HepG2 (cell line): ENCODE data around the gene NOL4L. TPM values are rescaled to one million over a fixed set of nuclear protein-coding genes. Genes with fewer than 3 reads are reported as not detected.

Source experiments
- BCL3 ChIP-seq: sonication (generic); formaldehyde crosslinking; IDR thresholded peaks from 2 replicates; pipeline ENCODE4 v1.5.1; 2020; ENCODE audit warnings: mild to moderate bottlenecking, missing genetic modification reagents, moderate library complexity
- CHCHD3 ChIP-seq: sonication (generic); formaldehyde crosslinking; IDR thresholded peaks from 2 replicates; pipeline ENCODE4 v1.8.0; 2022; ENCODE audit warnings: mild to moderate bottlenecking, missing genetic modification reagents, moderate library complexity
- CREM ChIP-seq, 2 experiments: sonication (generic) in 1 of 2; formaldehyde crosslinking in 1 of 2; IDR thresholded peaks; 2 replicates each; pipeline versions ENCODE4 v1.4.0 to v1.6.1; 2016 to 2020; ENCODE audit warnings: antibody characterized with exemption in 1 of 2, mild to moderate bottlenecking in 1 of 2, missing genetic modification reagents in 1 of 2
- EED ChIP-seq: sonication (generic); formaldehyde crosslinking; IDR thresholded peaks from 2 replicates; pipeline ENCODE4 v1.5.0; 2020; ENCODE audit warnings: mild to moderate bottlenecking, missing genetic modification reagents
- FOXC1 ChIP-seq: sonication (generic); formaldehyde crosslinking; IDR thresholded peaks from 2 replicates; pipeline ENCODE4 v1.8.0; 2022; ENCODE audit warnings: mild to moderate bottlenecking, missing genetic modification reagents, borderline replicate concordance
- GPN1 ChIP-seq: sonication (generic); formaldehyde crosslinking; IDR thresholded peaks from 2 replicates; pipeline ENCODE4 v1.5.1; 2020; ENCODE audit warnings: missing genetic modification reagents, borderline replicate concordance
- HNF1A ChIP-seq, 2 experiments: sonication (generic) in 1 of 2; formaldehyde crosslinking in 1 of 2; IDR thresholded peaks; 2 replicates each; pipeline versions ENCODE4 v1.4.0 to v1.6.1; 2016 to 2020; ENCODE audit warnings: borderline replicate concordance in 1 of 2, low read depth in 1 of 2, mild to moderate bottlenecking in 1 of 2, missing genetic modification reagents in 1 of 2
- HNRNPLL ChIP-seq: fragments of 200-400 bp; formaldehyde crosslinking; IDR thresholded peaks from 2 replicates; pipeline ENCODE4 v1.6.1; 2017; ENCODE audit warnings: mild to moderate bottlenecking, low read depth, low read length; ENCODE audit not compliant: poor library complexity, severe bottlenecking
- KDM1A ChIP-seq: IDR thresholded peaks from 2 replicates; pipeline ENCODE4 v1.6.1; 2016; ENCODE audit warnings: missing compliant biosample characterization
- THAP7 ChIP-seq: sonication (generic); formaldehyde crosslinking; IDR thresholded peaks from 2 replicates; pipeline ENCODE4 v1.8.1; 2023; ENCODE audit warnings: mild to moderate bottlenecking, missing genetic modification reagents
- TP53 ChIP-seq: sonication (generic); formaldehyde crosslinking; conservative IDR thresholded peaks from 2 replicates; pipeline ENCODE4 v1.4.0; 2020; ENCODE audit warnings: missing genetic modification reagents
- ZBTB8A ChIP-seq: sonication (generic); formaldehyde crosslinking; IDR thresholded peaks from 2 replicates; pipeline ENCODE4 v1.4.0; 2020; ENCODE audit warnings: mild to moderate bottlenecking, low read depth, missing genetic modification reagents, borderline replicate concordance
- ZNF230 ChIP-seq: sonication (generic); formaldehyde crosslinking; IDR thresholded peaks from 2 replicates; pipeline ENCODE4 v1.4.0; 2020; ENCODE audit warnings: mild to moderate bottlenecking, missing genetic modification reagents
- ZNF639 ChIP-seq: conservative IDR thresholded peaks from 2 replicates; pipeline ENCODE4 v1.6.1; 2018; ENCODE audit warnings: missing genetic modification reagents
- ZNF720 ChIP-seq: sonication (generic); formaldehyde crosslinking; IDR thresholded peaks from 2 replicates; pipeline ENCODE4 v1.4.0; 2020; ENCODE audit warnings: missing genetic modification reagents
- ZNF724P ChIP-seq: sonication (generic); formaldehyde crosslinking; IDR thresholded peaks from 2 replicates; pipeline ENCODE4 v1.8.0; 2022; ENCODE audit warnings: missing genetic modification reagents, borderline replicate concordance
- ZNF768 ChIP-seq: sonication (generic); formaldehyde crosslinking; IDR thresholded peaks from 2 replicates; pipeline ENCODE4 v1.4.0; 2020; ENCODE audit warnings: missing genetic modification reagents
- ZNF777 ChIP-seq: sonication (generic); formaldehyde crosslinking; IDR thresholded peaks from 2 replicates; pipeline ENCODE4 v1.4.0; 2020; ENCODE audit warnings: missing genetic modification reagents
- ZNF879 ChIP-seq: sonication (generic); formaldehyde crosslinking; IDR thresholded peaks from 2 replicates; pipeline ENCODE4 v1.8.1; 2023; ENCODE audit warnings: missing genetic modification reagents
- polyA plus RNA-seq, 8 experiments: library from polyadenylated mRNA; depleted of rRNA in 3 of 8; stranded (reverse) in 7 of 8; unstranded in 1 of 8; fragments of >200 nt; fragmentation: Illumina TruSeq in 4 of 8; extraction: Trizol in 4 of 8; gene quantifications; 2 replicates each; pipeline versions ENCODE4 v1.2.1 to v1.2.3, GENCODE V29; 2011 to 2016; ENCODE audit warnings: low read depth in 4 of 8, missing spikeins in 1 of 8, mixed read lengths in 1 of 8; ENCODE audit not compliant: insufficient read depth in 1 of 8
- total RNA-seq, 5 experiments: library from RNA; depleted of rRNA; stranded (reverse); fragments of >200 nt; fragmentation: Illumina TruSeq; extraction: Trizol; gene quantifications; 2 replicates each; pipeline ENCODE4 v1.2.3, GENCODE V29; 2016; ENCODE audit warnings: low read depth in 1 of 5

Gene NOL4L
- total and polyA plus RNA-seq, 2 of the 13 experiments (the other 11 are each of a cell fraction or from before 2014, with no cell fraction given) = 16.6 to 35.4 TPM

DNA sequence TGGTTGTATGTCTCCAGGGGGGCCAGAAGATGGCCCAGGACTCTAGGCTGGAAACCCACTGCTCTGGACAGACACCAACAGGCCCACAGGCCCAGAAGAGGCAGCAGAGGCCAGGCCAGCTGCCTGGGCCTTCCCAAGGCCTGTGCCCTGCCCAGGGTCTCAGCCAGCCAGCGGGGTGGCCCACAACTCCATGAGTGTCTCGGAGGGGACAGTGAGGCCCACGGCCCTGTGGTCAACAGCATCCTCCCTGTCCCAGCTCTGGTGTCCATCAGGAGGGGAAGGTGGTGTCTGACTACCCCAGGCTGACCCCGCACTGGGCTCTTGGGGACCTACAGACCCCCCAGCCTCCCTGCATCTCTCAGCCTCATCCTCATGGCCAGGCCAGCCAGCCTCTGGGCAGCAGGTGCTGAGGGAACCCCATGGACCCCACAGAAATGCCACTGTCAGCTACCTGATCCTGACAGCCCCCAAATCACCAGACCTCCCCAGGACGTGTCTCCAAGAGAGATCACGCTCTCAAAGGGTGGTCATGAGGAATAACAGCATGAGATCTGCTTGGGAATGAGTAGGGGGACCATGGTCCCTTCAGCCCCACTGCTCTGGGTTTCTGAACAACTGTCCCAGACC, 112.4 kb downstream of the NOL4L start (continued):
- TF ChIP-seq HNF1A (IDR thresholded peaks at IDR 0.05; ENCODE audit: low read depth) (no peak), HNF1A (CRISPR knock-in tag; IDR thresholded peaks at IDR 0.05; ENCODE audit: borderline replicate concordance) (peak; percentile 22; the same call in 1 of the 2 replicates), ZNF639 (CRISPR knock-in tag) (no peak), ZNF879 (CRISPR knock-in tag) (0 out of 2 replicates have a peak, but pooled peaks have one; percentile 55), HNRNPLL (no peak), ZNF768 (CRISPR knock-in tag) (0 out of 2 replicates have a peak, but pooled peaks have one; percentile 33), ZNF230 (0 out of 2 replicates have a peak, but pooled peaks have one; percentile 79), KDM1A (CRISPR knock-in tag) (no peak), CHCHD3 (CRISPR knock-in tag) (peak; percentile 43; the same call in 1 of the 2 replicates), FOXC1 (CRISPR knock-in tag) (no peak), EED (CRISPR knock-in tag) (no peak), ZNF724P (CRISPR knock-in tag) (peak; percentile 46; the same call in 1 of the 2 replicates), ZBTB8A (CRISPR knock-in tag) (0 out of 2 replicates have a peak, but pooled peaks have one; percentile 58), CREM (IDR thresholded peaks at IDR 0.05) (no peak), CREM (CRISPR knock-in tag; IDR thresholded peaks at IDR 0.05) (no peak), TP53 (CRISPR knock-in tag) (no peak), ZNF720 (CRISPR knock-in tag) (no peak), GPN1 (CRISPR knock-in tag) (no peak), BCL3 (CRISPR knock-in tag) (peak; percentile 13; the same call in 1 of the 2 replicates), ZNF777 (CRISPR knock-in tag) (no peak), THAP7 (CRISPR knock-in tag) (peak; percentile 79; the same call in 1 of the 2 replicates)
